ENCODE measurements around the gene RAB11A.
A peak's percentile ranks its signal among the peaks of the same experiment; 100 is the strongest.
"Not testable (repeated sequence)": the region's sequence is repeated elsewhere in the genome, so short reads cannot be mapped to it uniquely, and the experiment has no call there.

The RAB11A gene

DNA sequence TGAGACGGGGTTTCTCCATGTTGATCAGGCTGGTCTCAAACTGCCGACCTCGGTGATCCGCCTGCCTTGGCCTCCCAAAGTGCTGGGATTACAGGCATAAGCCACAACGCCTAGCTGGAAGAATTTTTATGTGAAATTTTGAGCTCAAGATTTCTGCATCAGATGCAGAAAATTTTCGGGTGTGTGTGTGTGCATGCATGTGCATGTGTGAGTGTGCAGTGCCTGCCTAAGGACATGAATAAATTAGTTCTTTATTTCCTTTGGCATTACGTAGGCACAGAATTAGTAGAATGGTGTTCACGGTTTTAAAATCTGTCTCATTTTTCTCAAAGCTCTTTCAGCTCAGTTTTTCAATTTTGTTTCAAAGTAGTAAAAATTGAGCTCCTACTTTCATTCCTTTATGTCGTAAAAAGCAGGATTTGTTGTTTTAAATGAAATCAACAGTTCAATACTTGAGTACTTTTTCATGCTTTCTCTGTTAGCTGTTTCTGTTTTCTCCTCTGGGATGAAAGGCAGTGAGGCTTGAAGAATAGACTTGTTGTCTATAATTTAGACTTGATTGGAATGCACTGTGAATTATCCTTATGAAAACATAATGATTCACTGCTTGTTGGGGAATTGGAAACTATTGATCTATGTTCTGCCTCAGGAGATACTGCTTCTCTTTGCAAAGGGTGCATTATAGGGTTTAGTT lies 23.3 kb upstream of the RAB11A start:
- no peak for DNase-seq (ENCODE audit: low read depth)

- no peak for DNase-seq (ENCODE audit: low read depth)
Measured at GRCh38 chr15:65847989-65848388, 21.3 kb upstream of the RAB11A start.

DNA sequence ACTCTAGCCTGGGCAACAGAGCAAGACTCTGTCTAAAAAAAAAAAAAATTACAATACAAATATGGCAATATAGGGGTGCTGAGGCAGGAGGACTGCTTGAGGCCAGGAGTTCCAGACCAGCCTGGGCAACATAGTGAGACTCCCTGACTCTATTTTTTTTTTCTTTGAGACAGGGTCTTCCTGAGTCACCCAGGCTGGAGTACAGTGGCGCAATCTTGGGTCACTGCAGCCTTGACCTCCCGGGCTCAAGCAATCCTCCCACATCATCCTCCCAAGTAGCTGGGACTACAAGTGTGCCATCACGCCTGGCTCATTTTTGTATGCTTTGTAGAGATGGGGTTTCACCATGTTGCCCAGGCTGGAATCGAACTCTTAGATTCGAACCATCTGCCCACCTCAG lies 17.3 kb upstream of the RAB11A start:
- no peak for DNase-seq (ENCODE audit: low read depth)

GRCh38 chr15:65856821-65857455 lies 12.4 kb upstream of the RAB11A start:
- DNase-seq (ENCODE audit: low read depth), result peak; percentile 80

DNA sequence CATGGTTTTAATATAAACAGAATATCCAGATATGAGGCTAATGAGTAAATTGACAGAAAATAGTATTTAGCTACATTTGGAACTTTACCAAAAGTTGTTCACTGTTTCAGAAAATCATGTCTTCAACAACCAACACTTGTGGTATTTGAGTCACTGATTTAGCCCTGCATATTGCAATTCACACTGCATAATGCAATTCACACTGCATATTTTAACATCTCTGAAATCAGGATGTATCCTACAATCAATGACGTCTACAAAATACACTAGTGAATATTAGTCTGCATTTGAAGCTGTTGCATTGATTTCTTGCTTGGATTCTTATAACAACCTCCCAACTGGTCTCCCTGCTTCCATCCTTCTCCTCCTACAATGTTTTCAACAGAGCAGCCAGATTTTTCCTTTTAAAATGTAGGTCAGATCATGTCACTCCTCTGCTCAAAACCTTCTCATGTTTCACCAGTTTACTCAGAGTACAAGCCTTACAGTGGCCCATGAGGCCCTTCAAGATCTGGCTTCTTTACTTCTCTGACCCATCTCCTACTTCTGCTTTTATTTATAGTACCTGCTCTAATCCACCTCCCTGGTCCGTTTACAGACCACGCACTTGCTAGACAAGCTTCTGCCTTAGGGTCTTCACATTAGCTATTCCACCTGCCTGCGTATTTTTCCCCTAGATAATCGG lies 11.4 kb upstream of the RAB11A start:
- DNase-seq (ENCODE audit: low read depth), result no peak

DNA sequence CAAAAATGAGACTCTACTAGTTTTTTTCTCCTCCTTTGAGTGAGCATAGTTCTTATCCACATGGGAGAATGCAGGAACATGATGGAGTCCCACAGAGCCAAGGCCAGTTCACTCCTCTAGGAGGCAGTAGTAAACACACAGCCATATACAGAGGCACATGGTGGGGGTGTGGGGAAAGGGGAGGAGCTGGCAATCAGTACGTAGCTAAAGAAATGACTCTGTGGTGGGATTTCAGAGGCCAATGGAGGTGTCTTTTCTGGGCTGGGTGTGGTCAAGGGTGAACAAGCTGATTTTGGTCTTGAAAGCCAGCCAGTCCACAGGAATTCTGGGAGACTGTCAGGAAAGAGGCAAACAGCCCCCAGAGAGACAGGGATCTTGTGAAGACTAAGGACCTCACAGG lies 6.6 kb upstream of the RAB11A start:
- peak; percentile 15 for DNase-seq (ENCODE audit: low read depth)

- no peak for DNase-seq (ENCODE audit: low read depth)
Measured at GRCh38 chr15:65863106-65863505, 6.2 kb upstream of the RAB11A start.

GRCh38 chr15:65867244-65867643 lies 2.0 kb upstream of the RAB11A start:
- no peak for DNase-seq (ENCODE audit: low read depth)

DNA sequence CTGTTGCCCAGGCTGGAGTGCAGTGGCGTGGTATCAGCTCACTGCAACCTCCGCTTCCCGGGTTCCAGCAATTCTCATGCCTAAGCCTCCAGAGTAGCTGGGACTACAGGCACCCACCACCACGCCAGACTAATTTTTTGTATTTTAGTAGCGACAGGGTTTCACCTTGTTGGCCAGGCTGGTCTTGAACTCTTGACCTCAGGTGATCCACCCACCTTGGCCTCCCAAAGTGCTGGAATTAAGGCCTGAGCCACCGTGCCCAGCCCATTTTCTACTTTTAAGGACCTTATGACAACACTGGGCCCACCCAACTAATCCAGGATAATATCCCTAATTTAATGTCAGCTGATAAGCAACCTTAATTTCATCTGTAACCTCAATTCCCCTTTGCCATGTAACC lies 1.4 kb upstream of the RAB11A start:
- DNase-seq (ENCODE audit: low read depth), result not testable (repeated sequence)

DNA sequence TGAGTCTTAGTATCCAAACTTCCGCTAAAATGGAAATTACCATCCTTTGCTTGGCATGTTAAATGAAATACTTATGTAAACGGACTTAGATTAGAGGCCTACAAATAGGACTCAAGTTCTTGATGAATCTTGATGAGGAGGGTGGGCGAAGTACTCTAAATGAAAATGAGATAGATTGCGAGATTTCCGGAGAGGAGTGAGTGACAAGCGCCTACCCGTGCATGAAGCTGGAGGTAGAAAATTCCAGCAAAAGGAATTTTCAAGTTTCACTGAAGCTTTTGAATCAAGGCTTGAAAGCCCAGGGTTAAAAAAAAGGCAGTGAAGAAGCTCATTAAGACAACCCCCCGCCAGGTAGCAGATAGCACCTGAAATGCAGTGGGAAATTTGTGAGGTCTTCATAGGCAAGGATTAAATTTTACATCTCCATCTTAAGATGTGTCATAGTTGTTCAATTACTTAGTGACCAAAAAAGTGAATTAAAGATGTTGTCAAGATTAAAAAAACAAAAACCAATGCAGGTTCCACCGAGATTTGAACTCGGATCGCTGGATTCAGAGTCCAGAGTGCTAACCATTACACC lies 655 bp upstream of the RAB11A start:
- no peak for DNase-seq (ENCODE audit: low read depth)

- DNase-seq (ENCODE audit: low read depth), result no peak
Measured at GRCh38 chr15:65869954-65870871, 922 bp downstream of the RAB11A start.

DNA sequence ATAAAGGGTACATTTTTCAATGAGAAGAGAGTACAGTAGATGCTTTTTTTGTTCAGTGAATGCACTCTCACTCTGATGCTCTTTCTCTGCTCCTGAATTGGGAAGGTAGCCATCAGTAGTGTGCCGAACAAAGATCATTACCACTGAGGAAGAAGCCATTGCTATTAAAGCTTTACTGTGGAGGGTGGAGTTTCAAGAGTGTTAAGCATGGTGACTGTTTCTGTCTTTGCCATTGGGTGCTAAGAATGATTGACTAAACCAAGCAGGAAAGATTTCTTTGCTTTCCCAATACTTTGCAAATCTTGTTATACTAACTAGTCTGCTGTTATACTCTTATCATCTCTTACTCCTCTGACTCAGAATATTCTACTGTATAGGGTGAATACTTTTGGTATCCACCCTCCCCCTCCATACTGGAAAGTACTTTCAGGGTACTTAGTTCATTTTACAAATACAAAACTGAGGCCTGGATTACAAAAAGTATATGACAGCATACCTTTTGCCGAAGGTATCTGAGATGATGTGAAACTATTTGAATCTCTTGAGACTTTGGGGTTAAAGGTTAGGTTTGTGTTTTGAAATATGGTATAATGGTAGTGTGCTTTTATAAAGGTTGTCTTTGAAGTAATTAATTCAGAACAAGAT lies 1.7 kb downstream of the RAB11A start:
- DNase-seq (ENCODE audit: low read depth), result no peak

DNA sequence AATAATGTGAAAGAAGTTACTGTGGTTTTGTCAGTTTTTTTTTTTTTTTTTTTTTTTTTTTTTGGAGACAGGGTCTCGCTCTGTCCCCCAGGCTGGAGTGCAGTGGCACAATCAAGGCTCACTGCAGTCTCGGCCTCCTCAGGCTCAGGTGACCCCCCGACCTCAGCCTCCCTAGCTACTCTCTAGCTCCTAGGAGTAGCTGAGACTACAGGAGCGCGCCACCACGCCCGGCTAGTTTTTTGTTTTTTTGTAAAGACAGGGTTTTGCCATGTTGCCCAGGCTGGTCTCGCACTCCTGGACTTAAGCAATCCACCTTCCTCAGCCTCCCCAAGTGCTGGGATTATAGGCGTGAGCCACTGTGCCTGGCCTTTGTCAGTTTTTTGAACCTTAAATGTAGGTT lies 2.6 kb downstream of the RAB11A start:
- not testable (repeated sequence) for DNase-seq (ENCODE audit: low read depth)

GRCh38 chr15:65872596-65872995 lies 3.3 kb downstream of the RAB11A start:
- DNase-seq (ENCODE audit: low read depth), result not testable (repeated sequence)

DNA sequence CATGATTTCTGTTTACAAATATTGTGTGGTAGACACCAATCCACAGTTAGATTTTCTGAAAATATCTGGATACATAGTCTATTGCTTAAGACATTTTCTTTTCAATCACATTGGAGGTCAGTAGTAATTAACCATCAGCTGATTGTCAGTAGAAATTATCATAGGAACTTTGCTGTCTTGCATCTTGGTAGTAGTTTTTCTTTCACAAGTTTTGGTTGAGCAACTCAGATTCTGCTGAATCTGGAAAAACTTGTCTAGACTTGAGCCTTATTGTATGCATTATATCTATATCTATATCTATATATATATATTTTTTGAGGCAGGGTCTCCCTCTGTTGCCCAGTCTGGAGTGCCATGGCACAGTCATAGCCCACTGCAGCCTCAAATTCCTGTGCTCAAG lies 4.0 kb downstream of the RAB11A start:
- DNase-seq (ENCODE audit: low read depth), result no peak

GRCh38 chr15:65875458-65875857 lies 6.2 kb downstream of the RAB11A start:
- no peak for DNase-seq (ENCODE audit: low read depth)

GRCh38 chr15:65877749-65878148 lies 8.5 kb downstream of the RAB11A start:
- no peak for DNase-seq (ENCODE audit: low read depth)

GRCh38 chr15:65881766-65882434 lies 12.6 kb downstream of the RAB11A start:
- no peak for DNase-seq (ENCODE audit: low read depth)

DNA sequence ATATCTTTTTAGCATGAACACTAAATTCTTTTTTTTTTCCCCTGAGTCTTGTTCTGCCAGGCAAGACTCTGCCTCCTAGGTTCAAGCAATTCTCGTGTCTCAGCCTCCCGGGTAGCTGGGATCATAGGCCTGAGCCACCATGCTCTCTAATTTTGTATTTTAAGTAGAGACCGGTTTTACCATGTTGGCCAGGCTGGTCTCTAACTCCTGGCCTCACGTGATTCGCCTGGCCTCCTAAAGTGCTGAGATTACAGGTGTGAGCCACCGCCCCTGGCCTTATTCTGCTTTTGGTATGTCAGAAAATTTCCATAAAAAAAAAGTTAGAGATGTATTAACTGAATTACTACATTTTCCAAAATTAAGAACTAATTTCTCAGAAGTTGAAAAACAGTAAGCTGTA lies 14.3 kb downstream of the RAB11A start:
- no peak for DNase-seq (ENCODE audit: low read depth)

GRCh38 chr15:65884511-65884910 lies 15.2 kb downstream of the RAB11A start:
- DNase-seq (ENCODE audit: low read depth), result no peak

- DNase-seq (ENCODE audit: low read depth), result no peak
Measured at GRCh38 chr15:65885668-65886218, 16.5 kb downstream of the RAB11A start.

Measured in stimulated activated CD8-positive, alpha-beta memory T cell treated with anti-CD3 and anti-CD28 coated beads, Interleukin-12 subunit alpha, Interleukin-12 subunit beta, amount 100 ng/mL, for 1 hour (primary cell).